K562 (cell line): ENCODE results near the gene CCR5AS.

Experiments
- ATAC-seq: fragments of 200-7000 bp; cut with Tn5 transposase; 3 replicates; pipeline ENCODE4 v1.9.1; 2020; ENCODE audit warnings: moderate library complexity
- BruUV-seq: library from RNA; stranded (reverse); fragments of 400-500 nt; replicated peaks from 2 replicates; lab custom pipeline; 2021; lab: Mats Ljungman, UMichigan
- CTCF ChIA-PET: fragments of 300-600 bp; formaldehyde crosslinking; extraction: SDS; loops from one replicate; lab custom pipeline; 2021; ENCODE audit warnings: low intra/inter-chr PET ratio; lab: Yijun Ruan, JAX
- POLR2A ChIA-PET: fragments of 300-600, 350-650 bp; sonication (Branson Sonifier 250); formaldehyde crosslinking; extraction: SDS; loops from one replicate; lab custom pipeline; 2021; ENCODE audit warnings: antibody characterized with exemption, inconsistent platforms; lab: Yijun Ruan, JAX
- DNase-seq, 4 experiments: peaks; one replicate each; pipeline versions ENCODE4 v3.0.0 to v3.0.0-alpha.2; 2011 to 2018; ENCODE audit warnings: low spot score in 3 of 4, mixed read lengths in 3 of 4; ENCODE audit errors: extremely low read depth in 1 of 4
- FAIRE-seq: peaks from 2 replicates; lab custom pipeline; 2011; peaks lifted over from hg19 to GRCh38; lab: Jason Lieb, UNC
- H2AFZ ChIP-seq: 2 replicates; pipeline ENCODE4 v1.6.0; 2011; ENCODE audit warnings: low read depth, low read length, control low read depth, inconsistent platforms
- H3K27ac ChIP-seq: fragments of 200-600 bp; 3 replicates; pipeline ENCODE4 v1.8.0; 2011; ENCODE audit warnings: low read depth, mild to moderate bottlenecking, control low read depth, inconsistent platforms, low read length, moderate library complexity, mixed read lengths; ENCODE audit errors: extremely low read depth
- H3K27me3 ChIP-seq, 2 experiments: fragments of 300-600 bp in 1 of 2; 2 replicates in 1 of 2; 3 replicates in 1 of 2; pipeline versions ENCODE4 v1.6.0 to v1.8.0; 2011; ENCODE audit warnings: inconsistent platforms in 2 of 2, low read length in 2 of 2, mild to moderate bottlenecking in 1 of 2, mixed read lengths in 1 of 2, moderate library complexity in 1 of 2; ENCODE audit not compliant: control insufficient read depth in 2 of 2, insufficient read depth in 2 of 2
- H3K36me3 ChIP-seq: fragments of 300-600 bp; 3 replicates; pipeline ENCODE4 v1.8.0; 2011; ENCODE audit warnings: mild to moderate bottlenecking, low read length, inconsistent platforms; ENCODE audit not compliant: control insufficient read depth, insufficient read depth
- H3K4me1 ChIP-seq, 2 experiments: fragments of 200-600 bp in 1 of 2; replicated peaks in 1 of 2; 2 replicates in 1 of 2; 3 replicates in 1 of 2; pipeline versions ENCODE4 v1.5.1 to v1.8.0; 2011; ENCODE audit warnings: inconsistent platforms in 2 of 2, low read length in 2 of 2, mild to moderate bottlenecking in 1 of 2, mixed read lengths in 1 of 2, moderate library complexity in 1 of 2; ENCODE audit not compliant: control insufficient read depth in 2 of 2, insufficient read depth in 2 of 2
- H3K4me2 ChIP-seq: 2 replicates; pipeline ENCODE4 v1.6.1; 2011; ENCODE audit warnings: low read length, control low read depth, inconsistent platforms, mixed read lengths; ENCODE audit not compliant: insufficient read depth
- H3K4me3 ChIP-seq: fragments of 200-600 bp; sonication (generic), shearing (Covaris generic); 2 replicates; pipeline ENCODE4 v1.5.1; 2016; ENCODE audit warnings: control low read depth, inconsistent platforms
- H3K79me2 ChIP-seq: fragments of 200-600 bp; 3 replicates; pipeline ENCODE4 v1.8.0; 2011; ENCODE audit warnings: low read length, inconsistent platforms; ENCODE audit not compliant: control insufficient read depth, insufficient read depth
- H3K9ac ChIP-seq, 2 experiments: 2 replicates each; pipeline versions ENCODE4 v1.6.0 to v1.6.1; 2011; ENCODE audit warnings: low read depth in 2 of 2, low read length in 2 of 2, control low read depth in 1 of 2, inconsistent platforms in 1 of 2, mild to moderate bottlenecking in 1 of 2, mixed read lengths in 1 of 2; ENCODE audit not compliant: insufficient read depth in 1 of 2
- H3K9me1 ChIP-seq: one replicate; pipeline ENCODE4 v1.6.0; 2011; ENCODE audit warnings: inconsistent platforms, mild to moderate bottlenecking, low read length, moderate library complexity; ENCODE audit not compliant: control insufficient read depth, insufficient read depth
- H3K9me3 ChIP-seq: replicated peaks from 2 replicates; pipeline ENCODE4 v1.5.1; 2011; ENCODE audit warnings: low read depth, low read length, inconsistent platforms; ENCODE audit not compliant: control insufficient read depth, insufficient read depth
- H4K20me1 ChIP-seq: replicated peaks from 2 replicates; pipeline ENCODE4 v1.6.1; 2011; ENCODE audit warnings: low read length, inconsistent platforms, mixed read lengths; ENCODE audit not compliant: control insufficient read depth, insufficient read depth
- CREM ChIP-seq: IDR thresholded peaks from 2 replicates; pipeline ENCODE4 v1.6.1; 2014; ENCODE audit warnings: antibody characterized with exemption, low read depth
- FOXA3 ChIP-seq, 2 experiments: fragments of 450-650 bp in 1 of 2; sonication (generic) in 1 of 2; formaldehyde crosslinking; IDR thresholded peaks in 1 of 2; conservative IDR thresholded peaks in 1 of 2; 2 replicates each; pipeline versions ENCODE4 v1.4.0 to v1.8.0; 2020 to 2022; ENCODE audit warnings: mild to moderate bottlenecking in 2 of 2, missing genetic modification reagents in 1 of 2
- FOXJ3 ChIP-seq: sonication (generic); formaldehyde crosslinking; IDR thresholded peaks from 2 replicates; pipeline ENCODE4 v1.4.0; 2020; ENCODE audit warnings: mild to moderate bottlenecking, missing genetic modification reagents
- KAT8 ChIP-seq: fragments of 450-650 bp; IDR thresholded peaks from 2 replicates; pipeline ENCODE4 v1.6.1; 2016; ENCODE audit warnings: low read depth, mild to moderate bottlenecking
- KLF6 ChIP-seq: fragments of 250-450 bp; sonication (Bioruptor Pico); IDR thresholded peaks from 2 replicates; pipeline ENCODE4 v1.4.0; 2020; ENCODE audit warnings: mild to moderate bottlenecking, moderate library complexity, borderline replicate concordance
- MTA2 ChIP-seq: fragments of 450-650 bp; IDR thresholded peaks from 2 replicates; pipeline ENCODE4 v1.6.1; 2016; ENCODE audit warnings: low read depth
- PYGO2 ChIP-seq: fragments of 450-650 bp; IDR thresholded peaks from 2 replicates; pipeline ENCODE4 v1.6.1; 2016; ENCODE audit warnings: mild to moderate bottlenecking, missing genetic modification characterization, moderate library complexity, missing compliant biosample characterization
- RHOXF2B ChIP-seq: fragments of 250-450 bp; sonication (Bioruptor Pico); conservative IDR thresholded peaks from 2 replicates; pipeline ENCODE4 v1.5.1; 2021
- SMAD4 ChIP-seq: fragments of 250-450 bp; sonication (Bioruptor Pico); conservative IDR thresholded peaks from 2 replicates; pipeline ENCODE4 v1.8.0; 2021; ENCODE audit warnings: inconsistent platforms, mild to moderate bottlenecking, moderate library complexity
- SREBF1 ChIP-seq: fragments of 150-350 bp; IDR thresholded peaks from 2 replicates; pipeline ENCODE4 v1.6.1; 2014; ENCODE audit warnings: antibody characterized with exemption, low read depth, low read length, borderline replicate concordance
- STAT5A ChIP-seq: IDR thresholded peaks from 2 replicates; pipeline ENCODE4 v1.6.1; 2012; ENCODE audit warnings: low read length, inconsistent platforms, borderline replicate concordance
- TAF9B ChIP-seq: fragments of 450-650 bp; IDR thresholded peaks from 2 replicates; pipeline ENCODE4 v1.6.1; 2018; ENCODE audit warnings: mild to moderate bottlenecking; ENCODE audit not compliant: partially characterized antibody
- YY1 ChIP-seq, 3 experiments: IDR thresholded peaks; 2 replicates each; pipeline ENCODE4 v1.6.1; 2011; ENCODE audit warnings: low read length in 2 of 3, mild to moderate bottlenecking in 2 of 3, moderate library complexity in 2 of 3, borderline replicate concordance in 1 of 3, control low read depth in 1 of 3, low read depth in 1 of 3; ENCODE audit not compliant: insufficient read depth in 3 of 3, insufficient replicate concordance in 2 of 3, control insufficient read depth in 1 of 3, insufficient read length in 1 of 3; ENCODE audit errors: extremely low read depth in 1 of 3
- ZFX ChIP-seq: sonication (generic); formaldehyde crosslinking; IDR thresholded peaks from 2 replicates; pipeline ENCODE4 v1.8.0; 2022; ENCODE audit warnings: mild to moderate bottlenecking, missing genetic modification reagents, moderate library complexity
- ZNF354B ChIP-seq: fragments of 250-450 bp; sonication (Bioruptor Pico); IDR thresholded peaks from 2 replicates; pipeline ENCODE4 v1.4.0; 2020
- ZNF384 ChIP-seq: IDR thresholded peaks from 2 replicates; pipeline ENCODE4 v1.6.1; 2012; ENCODE audit warnings: low read depth, low read length, improper control_type of control experiment
- ZNF695 ChIP-seq: fragments of 450-650 bp; formaldehyde crosslinking; IDR thresholded peaks from 2 replicates; pipeline ENCODE4 v1.4.0; 2020; ENCODE audit warnings: mild to moderate bottlenecking, moderate library complexity
- WGBS: fragments of 100-300 bp; shearing (Covaris generic); methylation state at CpG from one replicate; pipeline ENCODE4 v1.1.6; 2016; ENCODE audit warnings: low coverage, mixed read lengths; ENCODE audit not compliant: insufficient coverage; ENCODE audit errors: missing lambda C conversion rate; 5-methylcytosine and 5-hydroxymethylcytosine counted together
- in situ Hi-C: fragments of 300-500 bp; cut with MboI; formaldehyde crosslinking; loops from 4 replicates; pipeline ENCODE4 v1.15.0; 2018; ENCODE audit warnings: inconsistent platforms, mixed read lengths
- intact Hi-C: fragments of 100-400 bp; cut with micrococcal nuclease; formaldehyde crosslinking; loops from 2 replicates; pipeline ENCODE4 v1.14.2; 2022
- TF ChIP-seq, protein P1 (sequence below): sonication (generic); formaldehyde crosslinking; IDR thresholded peaks from 2 replicates; pipeline ENCODE4 v1.8.0; 2022; ENCODE audit warnings: mild to moderate bottlenecking, missing genetic modification reagents

The CCR5AS gene

DNA sequence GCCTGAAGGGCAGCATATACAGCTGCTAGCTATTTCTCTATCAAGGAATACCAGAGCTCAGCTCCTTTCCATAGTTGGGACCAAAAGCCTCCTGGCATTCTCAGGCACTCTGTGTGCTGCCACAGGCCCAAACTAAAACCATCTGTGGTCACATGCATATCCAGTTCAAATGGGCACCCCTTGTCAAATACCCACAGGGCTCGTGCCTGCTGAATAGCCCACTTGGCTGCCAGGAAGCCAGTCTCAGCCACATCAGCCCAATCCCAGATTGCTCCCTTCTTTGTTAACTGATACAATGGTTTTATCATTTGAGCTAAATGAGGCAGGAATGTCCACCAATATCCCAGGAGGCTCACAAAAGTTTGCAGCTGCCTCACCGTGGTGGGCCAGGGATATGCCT is 14.1 kb upstream of the CCR5AS start:
- peaks cover 0 to 4% of the 10 kb centered on the region in 2 experiments; a peak in 2 of 5 replicates for H3K27me3 ChIP-seq
- no TSS peak for BruUV-seq
- H3K9me1 ChIP-seq = no peaks in the 10 kb centered on the region
- H3K4me1 ChIP-seq = peaks cover 6 to 20% of the 10 kb centered on the region in 2 experiments; a peak in 4 of 5 replicates
- ATAC-seq (no peak), DNase-seq (no peak), FAIRE-seq (no peak)
- no peak overlapping the region for H3K4me2 ChIP-seq
- in situ Hi-C loops = loop anchor here (25.0 kb wide), 1 partner anchor 1384 kb away; the partner anchor contains the start of gene CLEC3B
- no peak overlapping the region for H3K9ac ChIP-seq
- no peak overlapping the region for H3K4me3 ChIP-seq
- no peak overlapping the region for H2AFZ ChIP-seq
- H3K27ac ChIP-seq = no peak overlapping the region
- no peaks in the 10 kb centered on the region for H3K9me3 ChIP-seq
- intact Hi-C loops = no loop called here
- ChIA-PET CTCF (no interaction called here), POLR2A (no interaction called here)
- H3K79me2 ChIP-seq = no peaks in the 10 kb centered on the region
- WGBS = 10% methylated on average over 2 of the region's 2 CpGs
- no peaks in the 10 kb centered on the region for H3K36me3 ChIP-seq
- H4K20me1 ChIP-seq = no peaks in the 10 kb centered on the region
- no peak for TF ChIP-seq FOXA3 (CRISPR knock-in tag; conservative IDR thresholded peaks at IDR 0.05 in 1 of 2, IDR thresholded peaks at IDR 0.05 in 1 of 2)
- no peak for TF ChIP-seq SMAD4
- TF ChIP-seq, all 486 proteins: peak for 0

DNA sequence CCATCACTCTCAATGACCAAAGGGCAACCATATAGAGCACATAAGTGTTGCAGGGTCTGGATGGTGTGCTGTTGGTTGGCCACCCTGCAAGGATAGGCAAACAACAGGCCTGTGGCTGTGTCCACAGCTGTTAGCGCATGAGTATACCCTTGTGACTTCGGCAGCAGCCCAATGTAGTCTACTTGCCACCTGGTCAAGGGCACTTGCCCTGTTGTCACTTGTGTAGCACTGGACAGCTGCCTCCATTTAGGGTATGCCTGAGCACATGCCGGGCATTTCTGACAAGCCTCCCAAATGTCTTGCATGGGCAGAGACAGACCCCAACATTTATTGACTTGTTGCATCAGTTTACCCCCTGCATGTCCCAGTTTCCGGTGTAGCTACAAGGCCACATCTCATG is 12.9 kb upstream of the CCR5AS start:
- H3K9me3 ChIP-seq = no peaks in the 10 kb centered on the region
- H3K4me3 ChIP-seq = no peak overlapping the region
- ChIA-PET POLR2A (interaction anchor here (0.6 kb wide), 1 partner anchor 12 kb away, joined by 3 read pairs; no protein-coding TSS in a partner anchor), CTCF (no interaction called here)
- H3K36me3 ChIP-seq = no peaks in the 10 kb centered on the region
- no peaks in the 10 kb centered on the region; a peak in 1 of 5 replicates for H3K27me3 ChIP-seq
- peaks cover 6 to 22% of the 10 kb centered on the region in 2 experiments; a peak in 4 of 5 replicates for H3K4me1 ChIP-seq
- no peak overlapping the region for H3K4me2 ChIP-seq
- no peak for ATAC-seq
- no peak overlapping the region for H2AFZ ChIP-seq
- no TSS peak for BruUV-seq
- FAIRE-seq = no peak
- H3K9ac ChIP-seq = no peak overlapping the region
- H3K9me1 ChIP-seq = no peaks in the 10 kb centered on the region
- in situ Hi-C loops (loop anchor here (25.0 kb wide), 1 partner anchor 1383 kb away; the partner anchor contains the start of gene CLEC3B), intact Hi-C loops (no loop called here)
- H3K79me2 ChIP-seq = no peaks in the 10 kb centered on the region
- WGBS = 45% methylated on average over 4 of the region's 4 CpGs
- no peaks in the 10 kb centered on the region for H4K20me1 ChIP-seq
- no peak overlapping the region for H3K27ac ChIP-seq
- no peak for DNase-seq
- TF ChIP-seq ZNF695 (CRISPR knock-in tag) (no peak), RHOXF2B (CRISPR knock-in tag) (no peak), PYGO2 (tag) (no peak), FOXJ3 (CRISPR knock-in tag) (no peak), ZNF354B (CRISPR knock-in tag) (no peak), KLF6 (no peak), TAF9B (no peak), SREBF1 (no peak), MTA2 (no peak), STAT5A (no peak), YY1 (IDR thresholded peaks at IDR 0.05; ENCODE audit: borderline replicate concordance in 1 of 3, control insufficient read depth in 1 of 3, extremely low read depth in 1 of 3, insufficient read depth in 3 of 3, insufficient read length in 1 of 3, insufficient replicate concordance in 2 of 3, low read depth in 1 of 3, low read length in 2 of 3) (no peak), ZNF384 (no peak), KAT8 (no peak), ZFX (CRISPR knock-in tag) (no peak), CREM (no peak)
- TF ChIP-seq, protein P1, sequence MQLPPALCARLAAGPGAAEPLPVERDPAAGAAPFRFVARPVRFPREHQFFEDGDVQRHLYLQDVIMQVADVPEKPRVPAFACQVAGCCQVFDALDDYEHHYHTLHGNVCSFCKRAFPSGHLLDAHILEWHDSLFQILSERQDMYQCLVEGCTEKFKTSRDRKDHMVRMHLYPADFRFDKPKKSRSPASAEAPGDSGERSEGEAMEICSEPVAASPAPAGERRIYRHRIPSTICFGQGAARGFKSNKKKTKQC (CRISPR knock-in tag) = no peak
